ENCODE results near the gene SKP1. TPM values are rescaled to one million over a fixed set of nuclear protein-coding genes. Genes with fewer than 3 reads are reported as not detected.
A peak's percentile ranks its signal among the peaks of the same experiment; 100 is the strongest.

Gene SKP1
- total and polyA plus RNA-seq, 9 of the 15 experiments (the other 6 are each of a cell fraction or from before 2014, with no cell fraction given): 301 to 2,109 (median 639) TPM

- TF ChIP-seq CBX3 (IDR thresholded peaks at IDR 0.05; ENCODE audit: borderline replicate concordance in 1 of 2, low read length in 2 of 2) (peak in 1 of 2 experiments; percentile 50; a peak in 2 of 3 replicates), FOXP4 (CRISPR knock-in tag; IDR thresholded peaks at IDR 0.05; ENCODE audit: borderline replicate concordance) (no peak), AFF1 (IDR thresholded peaks at IDR 0.05; ENCODE audit: low read depth in 1 of 2, partially characterized antibody in 2 of 2) (no peak), ZNF780A (CRISPR knock-in tag; IDR thresholded peaks at IDR 0.05) (no peak), ESRRA (IDR thresholded peaks at IDR 0.05; ENCODE audit: borderline replicate concordance, low read depth) (peak; percentile 68; the same call in 1 of the 2 replicates), GTF3C2 (IDR thresholded peaks at IDR 0.05; ENCODE audit: borderline replicate concordance, extremely low read depth, insufficient read length) (no peak), E2F4 (CRISPR knock-in tag; IDR thresholded peaks at IDR 0.05; ENCODE audit: low read depth) (no peak), ZBTB12 (CRISPR knock-in tag; IDR thresholded peaks at IDR 0.05) (no peak), PHF21A (IDR thresholded peaks at IDR 0.05; ENCODE audit: borderline replicate concordance, low read depth) (no peak), RAD51 (IDR thresholded peaks at IDR 0.05; ENCODE audit: borderline replicate concordance, low read depth) (no peak), ZC3H4 (CRISPR knock-in tag; IDR thresholded peaks at IDR 0.05; ENCODE audit: borderline replicate concordance) (no peak)
Measured at GRCh38 chr5:134140530-134141201, 36.1 kb downstream of the SKP1 start (continued).

Data from K562 (cell line).